Measurements from ENCODE around the gene RBPJ.

Gene RBPJ

GRCh38 chr4:26426892-26427291 lies 106.1 kb downstream of the RBPJ start:
- Histone ChIP-seq H3K36me3 (ENCODE audit: control insufficient read depth, insufficient read depth, low read length) (peaks cover 29% of the 10 kb centered on the region), H3K27me3 (replicated peaks; ENCODE audit: control insufficient read depth, insufficient read depth, low read length, poor library complexity, severe bottlenecking) (no peaks in the 10 kb centered on the region), H3K4me3 (ENCODE audit: insufficient read depth, low read depth, low read length, poor library complexity, severe bottlenecking) (no peak overlapping the region), H3K4me1 (ENCODE audit: control insufficient read depth, insufficient read depth, low read length, poor library complexity, severe bottlenecking) (no peaks in the 10 kb centered on the region), H3K27ac (ENCODE audit: insufficient read depth, low read length, poor library complexity, severe bottlenecking) (no peak overlapping the region), H3K9me3 (ENCODE audit: control insufficient read depth, low read length) (no peaks in the 10 kb centered on the region)
- no peak for DNase-seq

GRCh38 chr4:26429910-26430309 lies 109.1 kb downstream of the RBPJ start:
- Histone ChIP-seq H3K27ac (ENCODE audit: insufficient read depth, low read length, poor library complexity, severe bottlenecking) (no peak overlapping the region), H3K4me3 (ENCODE audit: insufficient read depth, low read depth, low read length, poor library complexity, severe bottlenecking) (no peak overlapping the region), H3K36me3 (ENCODE audit: control insufficient read depth, insufficient read depth, low read length) (peaks cover 23% of the 10 kb centered on the region), H3K4me1 (ENCODE audit: control insufficient read depth, insufficient read depth, low read length, poor library complexity, severe bottlenecking) (no peaks in the 10 kb centered on the region), H3K9me3 (ENCODE audit: control insufficient read depth, low read length) (no peaks in the 10 kb centered on the region), H3K27me3 (replicated peaks; ENCODE audit: control insufficient read depth, insufficient read depth, low read length, poor library complexity, severe bottlenecking) (no peaks in the 10 kb centered on the region)
- DNase-seq = no peak

- Histone ChIP-seq H3K4me1 (ENCODE audit: control insufficient read depth, insufficient read depth, low read length, poor library complexity, severe bottlenecking) (no peaks in the 10 kb centered on the region), H3K4me3 (ENCODE audit: insufficient read depth, low read depth, low read length, poor library complexity, severe bottlenecking) (no peak overlapping the region), H3K36me3 (ENCODE audit: control insufficient read depth, insufficient read depth, low read length) (peaks cover 12% of the 10 kb centered on the region), H3K9me3 (ENCODE audit: control insufficient read depth, low read length) (no peaks in the 10 kb centered on the region), H3K27me3 (replicated peaks; ENCODE audit: control insufficient read depth, insufficient read depth, low read length, poor library complexity, severe bottlenecking) (no peaks in the 10 kb centered on the region), H3K27ac (ENCODE audit: insufficient read depth, low read length, poor library complexity, severe bottlenecking) (no peak overlapping the region)
- no peak for DNase-seq
These were observed 110.8 kb downstream of the RBPJ start for GRCh38 chr4:26431461-26432180.

GRCh38 chr4:26432419-26432818 lies 111.6 kb downstream of the RBPJ start:
- H3K27ac ChIP-seq (ENCODE audit: insufficient read depth, low read length, poor library complexity, severe bottlenecking) = no peak overlapping the region
- no peaks in the 10 kb centered on the region for H3K4me1 ChIP-seq (ENCODE audit: control insufficient read depth, insufficient read depth, low read length, poor library complexity, severe bottlenecking)
- H3K27me3 ChIP-seq (replicated peaks; ENCODE audit: control insufficient read depth, insufficient read depth, low read length, poor library complexity, severe bottlenecking) = no peaks in the 10 kb centered on the region
- H3K36me3 ChIP-seq (ENCODE audit: control insufficient read depth, insufficient read depth, low read length) = peaks cover 5% of the 10 kb centered on the region
- DNase-seq = no peak
- H3K9me3 ChIP-seq (ENCODE audit: control insufficient read depth, low read length) = no peaks in the 10 kb centered on the region
- H3K4me3 ChIP-seq (ENCODE audit: insufficient read depth, low read depth, low read length, poor library complexity, severe bottlenecking) = no peak overlapping the region

DNA sequence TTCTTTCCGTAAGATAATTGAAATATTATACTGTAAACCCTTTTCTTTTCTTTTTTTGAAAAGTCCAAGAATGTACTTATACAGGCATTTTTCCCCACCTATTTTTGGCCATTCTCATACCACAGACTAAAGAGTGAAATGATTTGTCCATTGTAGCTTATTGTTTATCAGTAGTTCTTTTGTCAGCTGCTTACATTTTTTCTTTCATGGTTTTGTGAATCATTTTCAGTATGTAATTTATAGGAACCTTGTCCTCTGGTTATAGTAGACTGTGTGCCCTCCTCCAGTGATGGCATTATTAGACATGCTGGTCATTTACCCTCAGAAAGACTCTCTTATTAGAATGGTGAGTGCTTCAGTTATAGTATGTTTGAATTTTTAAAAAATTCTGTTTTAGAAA lies 112.7 kb downstream of the RBPJ start:
- Histone ChIP-seq H3K4me3 (ENCODE audit: insufficient read depth, low read depth, low read length, poor library complexity, severe bottlenecking) (no peak overlapping the region), H3K9me3 (ENCODE audit: control insufficient read depth, low read length) (no peaks in the 10 kb centered on the region), H3K27me3 (replicated peaks; ENCODE audit: control insufficient read depth, insufficient read depth, low read length, poor library complexity, severe bottlenecking) (no peaks in the 10 kb centered on the region), H3K36me3 (ENCODE audit: control insufficient read depth, insufficient read depth, low read length) (peaks cover 4% of the 10 kb centered on the region), H3K27ac (ENCODE audit: insufficient read depth, low read length, poor library complexity, severe bottlenecking) (no peak overlapping the region), H3K4me1 (ENCODE audit: control insufficient read depth, insufficient read depth, low read length, poor library complexity, severe bottlenecking) (no peaks in the 10 kb centered on the region)
- DNase-seq = no peak

DNA sequence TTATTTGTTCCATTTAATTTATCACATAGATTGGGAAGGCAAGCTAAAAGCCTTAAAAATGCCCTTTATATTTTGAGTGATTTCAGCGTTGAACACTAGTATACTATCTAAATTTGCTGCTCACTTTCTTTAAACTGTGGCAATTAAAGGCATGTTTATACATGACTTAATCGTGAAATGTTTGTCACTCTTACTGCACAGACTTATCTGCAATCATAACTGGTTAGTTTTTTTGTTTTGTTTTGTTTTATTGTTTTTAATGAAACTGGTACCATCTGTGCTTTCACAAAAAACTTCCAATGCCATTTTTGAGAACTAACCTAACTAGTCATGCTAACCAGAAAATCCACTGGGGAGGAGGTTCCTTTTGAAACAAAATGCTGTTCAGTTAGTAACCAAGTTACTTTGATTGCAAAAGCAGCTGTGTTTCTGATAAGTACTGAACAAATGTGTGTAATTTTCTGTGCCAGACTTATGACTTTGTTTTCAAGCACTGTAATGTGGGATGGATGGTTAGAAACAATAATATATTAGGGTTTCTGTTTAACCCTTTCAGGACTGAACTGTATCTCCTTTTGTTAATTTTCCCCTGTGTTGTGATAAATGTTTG lies 113.3 kb downstream of the RBPJ start:
- DNase-seq = no peak
- Histone ChIP-seq H3K9me3 (ENCODE audit: control insufficient read depth, low read length) (no peaks in the 10 kb centered on the region), H3K4me1 (ENCODE audit: control insufficient read depth, insufficient read depth, low read length, poor library complexity, severe bottlenecking) (no peaks in the 10 kb centered on the region), H3K27me3 (replicated peaks; ENCODE audit: control insufficient read depth, insufficient read depth, low read length, poor library complexity, severe bottlenecking) (no peaks in the 10 kb centered on the region), H3K36me3 (ENCODE audit: control insufficient read depth, insufficient read depth, low read length) (peaks cover 4% of the 10 kb centered on the region), H3K27ac (ENCODE audit: insufficient read depth, low read length, poor library complexity, severe bottlenecking) (no peak overlapping the region), H3K4me3 (ENCODE audit: insufficient read depth, low read depth, low read length, poor library complexity, severe bottlenecking) (no peak overlapping the region)

DNA sequence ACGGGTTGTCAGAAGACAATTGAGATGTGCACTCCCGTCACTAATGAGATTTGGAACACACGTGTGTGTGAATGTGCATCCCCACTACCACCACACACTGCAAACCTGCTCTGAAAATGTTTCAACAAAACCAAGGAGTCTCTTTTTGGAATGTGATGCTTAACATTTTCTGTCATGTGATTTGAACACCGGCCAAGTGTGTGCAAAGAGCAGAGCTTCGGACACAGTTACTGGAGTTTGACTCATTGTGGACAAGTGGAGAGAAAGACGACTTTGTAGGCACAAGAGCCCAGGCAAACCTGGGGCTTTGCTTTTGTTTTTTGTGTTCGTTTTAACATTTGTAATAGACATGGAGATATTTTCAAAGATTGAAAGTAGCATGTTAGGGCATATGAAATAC lies 120.3 kb downstream of the RBPJ start:
- no peak overlapping the region for H3K27ac ChIP-seq (ENCODE audit: insufficient read depth, low read length, poor library complexity, severe bottlenecking)
- DNase-seq = no peak
- no peaks in the 10 kb centered on the region for H3K36me3 ChIP-seq (ENCODE audit: control insufficient read depth, insufficient read depth, low read length)
- no peaks in the 10 kb centered on the region for H3K9me3 ChIP-seq (ENCODE audit: control insufficient read depth, low read length)
- H3K4me3 ChIP-seq (ENCODE audit: insufficient read depth, low read depth, low read length, poor library complexity, severe bottlenecking) = no peak overlapping the region
- no peaks in the 10 kb centered on the region for H3K4me1 ChIP-seq (ENCODE audit: control insufficient read depth, insufficient read depth, low read length, poor library complexity, severe bottlenecking)
- H3K27me3 ChIP-seq (replicated peaks; ENCODE audit: control insufficient read depth, insufficient read depth, low read length, poor library complexity, severe bottlenecking) = no peaks in the 10 kb centered on the region

DNA sequence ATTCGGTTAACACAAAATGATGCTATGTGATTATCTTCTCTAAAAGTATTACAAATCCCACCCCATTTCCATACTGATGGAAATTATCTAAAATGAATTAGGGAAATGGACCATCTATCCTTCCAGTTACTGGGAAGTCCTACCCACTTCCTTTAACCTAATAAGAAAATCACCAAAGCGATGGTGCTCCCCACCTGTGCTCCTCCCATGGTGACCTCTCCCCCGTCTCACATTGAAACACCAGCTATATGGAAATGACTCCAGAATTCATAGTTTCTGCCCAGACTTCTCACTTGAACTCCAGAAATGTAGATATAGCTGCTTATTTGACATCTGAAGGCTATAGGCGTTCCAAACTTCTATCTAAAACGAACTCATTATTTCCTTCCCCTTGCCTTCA lies 121.0 kb downstream of the RBPJ start:
- Histone ChIP-seq H3K4me3 (ENCODE audit: insufficient read depth, low read depth, low read length, poor library complexity, severe bottlenecking) (no peak overlapping the region), H3K36me3 (ENCODE audit: control insufficient read depth, insufficient read depth, low read length) (no peaks in the 10 kb centered on the region), H3K27me3 (replicated peaks; ENCODE audit: control insufficient read depth, insufficient read depth, low read length, poor library complexity, severe bottlenecking) (no peaks in the 10 kb centered on the region), H3K9me3 (ENCODE audit: control insufficient read depth, low read length) (no peaks in the 10 kb centered on the region), H3K27ac (ENCODE audit: insufficient read depth, low read length, poor library complexity, severe bottlenecking) (no peak overlapping the region), H3K4me1 (ENCODE audit: control insufficient read depth, insufficient read depth, low read length, poor library complexity, severe bottlenecking) (no peaks in the 10 kb centered on the region)
- DNase-seq = no peak

GRCh38 chr4:26447378-26447777 lies 126.6 kb downstream of the RBPJ start:
- Histone ChIP-seq H3K9me3 (ENCODE audit: control insufficient read depth, low read length) (no peaks in the 10 kb centered on the region), H3K27ac (ENCODE audit: insufficient read depth, low read length, poor library complexity, severe bottlenecking) (no peak overlapping the region), H3K4me1 (ENCODE audit: control insufficient read depth, insufficient read depth, low read length, poor library complexity, severe bottlenecking) (no peaks in the 10 kb centered on the region), H3K27me3 (replicated peaks; ENCODE audit: control insufficient read depth, insufficient read depth, low read length, poor library complexity, severe bottlenecking) (no peaks in the 10 kb centered on the region), H3K4me3 (ENCODE audit: insufficient read depth, low read depth, low read length, poor library complexity, severe bottlenecking) (no peak overlapping the region), H3K36me3 (ENCODE audit: control insufficient read depth, insufficient read depth, low read length) (no peaks in the 10 kb centered on the region)
- no peak for DNase-seq

DNA sequence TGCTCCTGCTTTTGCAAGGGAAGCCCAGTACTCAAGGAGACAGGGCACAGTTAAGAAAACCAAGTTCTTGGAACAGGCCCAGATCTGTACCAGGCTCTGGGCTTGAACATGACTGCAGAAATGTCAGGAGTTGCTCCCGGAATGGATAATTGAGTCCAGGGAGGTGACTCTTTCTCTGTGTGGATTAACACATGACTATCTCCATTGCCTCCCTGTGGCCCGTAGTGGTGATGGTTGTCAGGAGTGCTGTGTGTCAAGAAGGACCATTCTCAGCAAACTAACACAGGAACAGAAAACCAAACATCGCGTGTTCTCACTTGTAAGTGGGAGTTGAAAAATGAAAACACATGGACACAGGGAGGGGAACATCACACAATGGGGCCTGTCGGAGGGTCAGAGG lies 129.6 kb downstream of the RBPJ start:
- Histone ChIP-seq H3K4me3 (ENCODE audit: insufficient read depth, low read depth, low read length, poor library complexity, severe bottlenecking) (no peak overlapping the region), H3K36me3 (ENCODE audit: control insufficient read depth, insufficient read depth, low read length) (no peaks in the 10 kb centered on the region), H3K4me1 (ENCODE audit: control insufficient read depth, insufficient read depth, low read length, poor library complexity, severe bottlenecking) (no peaks in the 10 kb centered on the region), H3K27ac (ENCODE audit: insufficient read depth, low read length, poor library complexity, severe bottlenecking) (no peak overlapping the region), H3K9me3 (ENCODE audit: control insufficient read depth, low read length) (no peaks in the 10 kb centered on the region), H3K27me3 (replicated peaks; ENCODE audit: control insufficient read depth, insufficient read depth, low read length, poor library complexity, severe bottlenecking) (no peaks in the 10 kb centered on the region)
- no peak for DNase-seq
